NT2/D1 (cell line): Measurements from ENCODE around the gene CDKN1C.

Experiments used
- SUZ12 ChIP-seq: IDR thresholded peaks from 2 replicates; pipeline ENCODE4 v1.6.1; 2011; ENCODE audit not compliant: insufficient read length, insufficient read depth; ENCODE audit errors: extremely low read depth
- ZNF274 ChIP-seq: IDR thresholded peaks from 2 replicates; pipeline ENCODE4 v1.6.1; 2011; ENCODE audit warnings: mild to moderate bottlenecking, low read depth, low read length

GRCh38 chr11:2886936-2887335, 1.4 kb upstream of the CDKN1C start:
- TF ChIP-seq ZNF274: no peak
- no peak for TF ChIP-seq SUZ12
